Stomach smooth muscle (tissue), 2 donors: ENCODE data around the gene BMP6.
"Not testable (repeated sequence)": the region's sequence is repeated elsewhere in the genome, so short reads cannot be mapped to it uniquely, and the experiment has no call there.

Experiments
- H3K27ac ChIP-seq: one replicate; pipeline ENCODE4 v1.7.0; 2013; ENCODE audit warnings: mild to moderate bottlenecking, low read length, inconsistent platforms
- H3K27me3 ChIP-seq, 2 donors: one replicate each; pipeline ENCODE4 v1.7.0; 2013; ENCODE audit warnings: low read length in 2 of 2; ENCODE audit not compliant: insufficient read depth in 2 of 2, control insufficient read depth in 1 of 2
- H3K36me3 ChIP-seq, 2 donors: one replicate each; pipeline ENCODE4 v1.7.0; 2013; ENCODE audit warnings: low read length in 2 of 2; ENCODE audit not compliant: control insufficient read depth in 2 of 2, insufficient read depth in 2 of 2
- H3K4me1 ChIP-seq: one replicate; pipeline ENCODE4 v1.7.0; 2013; ENCODE audit warnings: low read length; ENCODE audit not compliant: control insufficient read depth, insufficient read depth
- H3K4me3 ChIP-seq, 2 donors: one replicate each; pipeline ENCODE4 v1.7.0; 2013; ENCODE audit warnings: low read length in 2 of 2
- H3K9ac ChIP-seq, 2 donors: one replicate each; pipeline ENCODE4 v1.7.0; 2013; ENCODE audit warnings: low read length in 2 of 2, mild to moderate bottlenecking in 1 of 2
- H3K9me3 ChIP-seq, 2 donors: one replicate each; pipeline ENCODE4 v1.7.0; 2013; ENCODE audit warnings: low read length in 2 of 2; ENCODE audit not compliant: control insufficient read depth in 2 of 2
- donor health status: healthy.
- donor health status: Pancreatic carcinoma.

BMP6 gene

GRCh38 chr6:7883381-7883780 is 157.5 kb downstream of the BMP6 start:
- no peak overlapping the region for H3K4me3 ChIP-seq
- no peak overlapping the region for H3K9ac ChIP-seq
- H3K27me3 ChIP-seq, result no peaks in the 10 kb centered on the region
- no peaks in the 10 kb centered on the region for H3K9me3 ChIP-seq
- H3K36me3 ChIP-seq, result peaks cover 56 to 73% of the 10 kb centered on the region in 2 donors
- H3K4me1 ChIP-seq, result no peaks in the 10 kb centered on the region
- H3K27ac ChIP-seq, result no peak overlapping the region

GRCh38 chr6:7886132-7886531 is 160.2 kb downstream of the BMP6 start:
- Histone ChIP-seq H3K27ac (no peak overlapping the region), H3K4me1 (no peaks in the 10 kb centered on the region), H3K4me3 (no peak overlapping the region), H3K9ac (no peak overlapping the region), H3K36me3 (peaks cover 64 to 79% of the 10 kb centered on the region in 2 donors), H3K9me3 (no peaks in the 10 kb centered on the region), H3K27me3 (no peaks in the 10 kb centered on the region)

GRCh38 chr6:7887278-7887991 is 161.5 kb downstream of the BMP6 start:
- Histone ChIP-seq H3K9me3 (no peaks in the 10 kb centered on the region), H3K36me3 (peaks cover 64 to 80% of the 10 kb centered on the region in 2 donors), H3K9ac (no peak overlapping the region), H3K4me1 (no peaks in the 10 kb centered on the region), H3K27me3 (no peaks in the 10 kb centered on the region), H3K4me3 (no peak overlapping the region), H3K27ac (no peak overlapping the region)

- peaks cover 58 to 74% of the 10 kb centered on the region in 2 donors for H3K36me3 ChIP-seq
- H3K9ac ChIP-seq, result no peak overlapping the region
- H3K4me3 ChIP-seq, result no peak overlapping the region
- H3K27me3 ChIP-seq, result no peaks in the 10 kb centered on the region
- H3K4me1 ChIP-seq, result no peaks in the 10 kb centered on the region
- no peak overlapping the region for H3K27ac ChIP-seq
- H3K9me3 ChIP-seq, result no peaks in the 10 kb centered on the region
These were observed 162.9 kb downstream of the BMP6 start for GRCh38 chr6:7888587-7889357.

- no peaks in the 10 kb centered on the region for H3K27me3 ChIP-seq
- no peak overlapping the region for H3K9ac ChIP-seq
- H3K27ac ChIP-seq, result no peak overlapping the region
- H3K36me3 ChIP-seq, result peaks cover 43 to 71% of the 10 kb centered on the region in 2 donors
- no peak overlapping the region for H3K4me3 ChIP-seq
- H3K4me1 ChIP-seq, result no peaks in the 10 kb centered on the region
- no peaks in the 10 kb centered on the region for H3K9me3 ChIP-seq
These were observed 165.4 kb downstream of the BMP6 start for GRCh38 chr6:7891078-7891872.

GRCh38 chr6:7892367-7892766 is 166.5 kb downstream of the BMP6 start:
- not testable (repeated sequence) for H3K9me3 ChIP-seq, H3K27me3 ChIP-seq, H3K4me3 ChIP-seq, H3K4me1 ChIP-seq, H3K9ac ChIP-seq, H3K27ac ChIP-seq
- peaks cover 43 to 68% of the 10 kb centered on the region in 2 donors for H3K36me3 ChIP-seq

- no peak overlapping the region for H3K27ac ChIP-seq
- H3K4me3 ChIP-seq, result no peak overlapping the region
- H3K9me3 ChIP-seq, result no peaks in the 10 kb centered on the region
- H3K4me1 ChIP-seq, result no peaks in the 10 kb centered on the region
- H3K27me3 ChIP-seq, result no peaks in the 10 kb centered on the region
- H3K9ac ChIP-seq, result no peak overlapping the region
- H3K36me3 ChIP-seq, result peaks cover 43 to 66% of the 10 kb centered on the region in 2 donors
These were observed 167.4 kb downstream of the BMP6 start for GRCh38 chr6:7893342-7893741.

- Histone ChIP-seq H3K4me3 (no peak overlapping the region), H3K9me3 (no peaks in the 10 kb centered on the region), H3K9ac (no peak overlapping the region), H3K4me1 (no peaks in the 10 kb centered on the region), H3K36me3 (peaks cover 37 to 67% of the 10 kb centered on the region in 2 donors), H3K27ac (no peak overlapping the region), H3K27me3 (no peaks in the 10 kb centered on the region)
These were observed 168.6 kb downstream of the BMP6 start for GRCh38 chr6:7894262-7895124.

GRCh38 chr6:7895125-7895423 is 169.2 kb downstream of the BMP6 start:
- Histone ChIP-seq H3K9ac (no peak overlapping the region), H3K27me3 (no peaks in the 10 kb centered on the region), H3K9me3 (no peaks in the 10 kb centered on the region), H3K36me3 (peaks cover 33 to 72% of the 10 kb centered on the region in 2 donors), H3K4me3 (no peak overlapping the region), H3K27ac (no peak overlapping the region), H3K4me1 (no peaks in the 10 kb centered on the region)

- no peaks in the 10 kb centered on the region for H3K4me1 ChIP-seq
- no peak overlapping the region for H3K4me3 ChIP-seq
- no peaks in the 10 kb centered on the region for H3K27me3 ChIP-seq
- no peak overlapping the region for H3K27ac ChIP-seq
- H3K9me3 ChIP-seq, result no peaks in the 10 kb centered on the region
- H3K9ac ChIP-seq, result no peak overlapping the region
- peaks cover 35 to 71% of the 10 kb centered on the region in 2 donors for H3K36me3 ChIP-seq
These were observed 170.6 kb downstream of the BMP6 start for GRCh38 chr6:7896465-7896987.
